ENCODE measurements around the gene KIF3A.
"Not testable (repeated sequence)": the region's sequence is repeated elsewhere in the genome, so short reads cannot be mapped to it uniquely, and the experiment has no call there.

Gene KIF3A

GRCh38 chr5:132714456-132715307, 22.7 kb downstream of the KIF3A start:
- no peak for DNase-seq

- DNase-seq = no peak
Measured at GRCh38 chr5:132708645-132709044, 28.7 kb downstream of the KIF3A start.

- no peak for DNase-seq
Measured at GRCh38 chr5:132704875-132705274, 32.5 kb downstream of the KIF3A start.

GRCh38 chr5:132695956-132696355, 41.4 kb downstream of the KIF3A start:
- DNase-seq = no peak

GRCh38 chr5:132692632-132692967, 44.7 kb downstream of the KIF3A start:
- DNase-seq = no peak

- DNase-seq = not testable (repeated sequence)
Measured at GRCh38 chr5:132691755-132692631, 45.4 kb downstream of the KIF3A start.

GRCh38 chr5:132690156-132690555, 47.2 kb downstream of the KIF3A start:
- no peak for DNase-seq

GRCh38 chr5:132689513-132689912, 47.8 kb downstream of the KIF3A start:
- DNase-seq = no peak

- DNase-seq = no peak
Measured at GRCh38 chr5:132688536-132689339, 48.6 kb downstream of the KIF3A start.

- DNase-seq = no peak
Measured at GRCh38 chr5:132687995-132688394, 49.4 kb downstream of the KIF3A start.

GRCh38 chr5:132686193-132686592, 51.2 kb downstream of the KIF3A start:
- DNase-seq = no peak

GRCh38 chr5:132684922-132685720, 52.2 kb downstream of the KIF3A start:
- no peak for DNase-seq

GRCh38 chr5:132684491-132684890, 52.9 kb downstream of the KIF3A start:
- DNase-seq = no peak

GRCh38 chr5:132681983-132682382, 55.4 kb downstream of the KIF3A start:
- DNase-seq = no peak

GRCh38 chr5:132681476-132681831, 55.9 kb downstream of the KIF3A start:
- no peak for DNase-seq

GRCh38 chr5:132680780-132681475, 56.4 kb downstream of the KIF3A start:
- no peak for DNase-seq

- DNase-seq = no peak
Measured at GRCh38 chr5:132679717-132680380, 57.5 kb downstream of the KIF3A start.

GRCh38 chr5:132679166-132679565, 58.2 kb downstream of the KIF3A start:
- no peak for DNase-seq

- DNase-seq = no peak
Measured at GRCh38 chr5:132678735-132679134, 58.6 kb downstream of the KIF3A start.

- no peak for DNase-seq
Measured at GRCh38 chr5:132677682-132678400, 59.5 kb downstream of the KIF3A start.

Measured in cortex of kidney (tissue), 1 donor.